ENCODE measurements around the gene TMEM156.
"Not testable (repeated sequence)": the region's sequence is repeated elsewhere in the genome, so short reads cannot be mapped to it uniquely, and the experiment has no call there.

TMEM156 gene

DNA sequence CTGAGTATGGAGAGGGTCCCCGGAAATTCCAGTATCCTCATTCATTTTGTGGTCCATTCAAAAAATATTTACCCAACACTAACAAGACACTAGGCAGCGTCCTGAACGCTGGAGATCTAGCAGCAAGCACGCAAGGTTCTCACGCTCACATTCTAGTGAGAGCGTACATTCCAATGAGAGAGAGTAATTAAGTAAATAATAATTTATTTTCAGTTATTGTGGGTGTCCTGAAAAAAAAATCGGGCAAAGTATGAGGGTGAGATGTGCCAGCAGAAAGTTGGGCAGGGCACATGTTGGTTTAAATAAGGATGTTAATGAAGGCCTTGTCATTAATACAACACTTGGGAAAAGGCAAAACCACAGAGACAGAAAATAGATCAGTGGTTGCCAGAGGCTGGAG is 4.0 kb upstream of the TMEM156 start:
- Histone ChIP-seq H3K4me2 (ENCODE audit: low read depth, low read length, poor library complexity, severe bottlenecking) (peak overlapping the region; percentile 54), H3K79me2 (ENCODE audit: insufficient read depth, low read length) (peaks cover 4% of the 10 kb centered on the region), H3K9me2 (replicated peaks; ENCODE audit: insufficient read depth, low read length) (no peaks in the 10 kb centered on the region), H2AFZ (ENCODE audit: low read depth, low read length, severe bottlenecking) (peak overlapping the region; percentile 97), H3K27ac (ENCODE audit: low read depth, low read length) (peak overlapping the region; percentile 70), H3K27me3 (ENCODE audit: low read length) (no peaks in the 10 kb centered on the region), H3K4me3 (ENCODE audit: insufficient read depth, low read length, poor library complexity, severe bottlenecking) (no peak overlapping the region), H4K20me1 (ENCODE audit: low read depth, low read length) (no peaks in the 10 kb centered on the region), H3K9ac (ENCODE audit: low read length) (0 out of 2 replicates have a peak overlapping the region, but pooled peaks have one; percentile 34), H3F3A (ENCODE audit: insufficient read depth) (peaks cover 63% of the 10 kb centered on the region), H3K9me3 (ENCODE audit: insufficient read depth, low read length) (no peaks in the 10 kb centered on the region), H3K36me3 (ENCODE audit: low read length) (no peaks in the 10 kb centered on the region)
- no peak for TF ChIP-seq EZH2phosphoT487 (conservative IDR thresholded peaks at IDR 0.05; ENCODE audit: low read length)
- TF ChIP-seq, protein P1, sequence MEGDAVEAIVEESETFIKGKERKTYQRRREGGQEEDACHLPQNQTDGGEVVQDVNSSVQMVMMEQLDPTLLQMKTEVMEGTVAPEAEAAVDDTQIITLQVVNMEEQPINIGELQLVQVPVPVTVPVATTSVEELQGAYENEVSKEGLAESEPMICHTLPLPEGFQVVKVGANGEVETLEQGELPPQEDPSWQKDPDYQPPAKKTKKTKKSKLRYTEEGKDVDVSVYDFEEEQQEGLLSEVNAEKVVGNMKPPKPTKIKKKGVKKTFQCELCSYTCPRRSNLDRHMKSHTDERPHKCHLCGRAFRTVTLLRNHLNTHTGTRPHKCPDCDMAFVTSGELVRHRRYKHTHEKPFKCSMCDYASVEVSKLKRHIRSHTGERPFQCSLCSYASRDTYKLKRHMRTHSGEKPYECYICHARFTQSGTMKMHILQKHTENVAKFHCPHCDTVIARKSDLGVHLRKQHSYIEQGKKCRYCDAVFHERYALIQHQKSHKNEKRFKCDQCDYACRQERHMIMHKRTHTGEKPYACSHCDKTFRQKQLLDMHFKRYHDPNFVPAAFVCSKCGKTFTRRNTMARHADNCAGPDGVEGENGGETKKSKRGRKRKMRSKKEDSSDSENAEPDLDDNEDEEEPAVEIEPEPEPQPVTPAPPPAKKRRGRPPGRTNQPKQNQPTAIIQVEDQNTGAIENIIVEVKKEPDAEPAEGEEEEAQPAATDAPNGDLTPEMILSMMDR (IDR thresholded peaks at IDR 0.05; ENCODE audit: insufficient read depth, low read length, poor library complexity, severe bottlenecking), result no peak

DNA sequence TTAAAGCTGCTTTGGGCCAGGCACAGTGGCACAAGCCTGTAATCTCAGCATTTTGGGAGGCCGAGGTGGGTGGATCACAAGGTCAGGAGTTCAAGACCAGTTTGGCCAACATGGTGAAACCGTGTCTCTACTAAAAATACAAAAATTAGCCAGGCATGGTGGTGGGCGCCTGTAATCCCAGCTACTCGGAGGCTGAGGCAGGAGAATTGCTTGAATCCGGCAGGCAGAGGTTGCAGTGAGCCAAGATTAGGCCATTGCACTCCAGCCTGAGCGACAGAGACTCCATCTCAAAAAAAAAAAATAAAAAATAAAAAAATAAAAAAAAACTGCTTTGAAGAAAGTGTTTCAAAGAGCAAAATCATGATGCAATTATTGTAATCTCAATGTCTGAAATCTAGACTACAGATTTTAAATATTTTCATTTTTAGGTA is 604 bp downstream of the TMEM156 start:
- H3K4me2 ChIP-seq (ENCODE audit: low read depth, low read length, poor library complexity, severe bottlenecking), result peak overlapping the region; percentile 99
- not testable (repeated sequence) for H3K36me3 ChIP-seq (ENCODE audit: low read length); H3K27me3 ChIP-seq (ENCODE audit: low read length); H3K9me2 ChIP-seq (replicated peaks; ENCODE audit: insufficient read depth, low read length); H2AFZ ChIP-seq (ENCODE audit: low read depth, low read length, severe bottlenecking); H4K20me1 ChIP-seq (ENCODE audit: low read depth, low read length); H3K9me3 ChIP-seq (ENCODE audit: insufficient read depth, low read length)
- peaks cover 77% of the 10 kb centered on the region for H3F3A ChIP-seq (ENCODE audit: insufficient read depth)
- peak overlapping the region; percentile 93 for H3K27ac ChIP-seq (ENCODE audit: low read depth, low read length)
- H3K79me2 ChIP-seq (ENCODE audit: insufficient read depth, low read length), result peaks cover 47% of the 10 kb centered on the region
- peak overlapping the region; percentile 66 for H3K9ac ChIP-seq (ENCODE audit: low read length)
- H3K4me3 ChIP-seq (ENCODE audit: insufficient read depth, low read length, poor library complexity, severe bottlenecking), result peak overlapping the region; percentile 73

DNA sequence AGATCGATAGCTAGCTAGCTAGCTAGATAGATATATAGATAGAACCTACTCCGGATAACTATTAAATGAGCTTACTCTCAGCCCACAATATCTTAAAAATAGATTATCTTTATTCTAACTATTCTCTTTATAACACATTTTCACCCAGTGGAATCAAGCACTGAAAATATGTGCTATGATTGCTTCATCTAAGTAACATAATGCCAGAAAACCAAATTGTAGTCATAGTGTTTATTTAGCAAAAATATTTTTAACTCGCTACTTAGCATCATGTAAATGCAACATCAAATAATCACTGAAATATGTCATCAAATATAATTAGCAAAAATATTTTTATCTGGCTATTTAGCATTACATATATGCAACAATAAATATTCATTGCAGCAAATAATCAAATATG is 1.5 kb downstream of the TMEM156 start:
- Histone ChIP-seq H3K9ac (ENCODE audit: low read length) (peak overlapping the region; percentile 66), H3K9me3 (ENCODE audit: insufficient read depth, low read length) (no peaks in the 10 kb centered on the region), H3K4me3 (ENCODE audit: insufficient read depth, low read length, poor library complexity, severe bottlenecking) (peak overlapping the region; percentile 73), H3K27ac (ENCODE audit: low read depth, low read length) (peak overlapping the region; percentile 93), H2AFZ (ENCODE audit: low read depth, low read length, severe bottlenecking) (no peak overlapping the region), H3K36me3 (ENCODE audit: low read length) (peaks cover 2% of the 10 kb centered on the region; the same call in 1 of the 2 replicates), H3K27me3 (ENCODE audit: low read length) (no peaks in the 10 kb centered on the region), H3F3A (ENCODE audit: insufficient read depth) (peaks cover 77% of the 10 kb centered on the region), H3K9me2 (replicated peaks; ENCODE audit: insufficient read depth, low read length) (no peaks in the 10 kb centered on the region), H4K20me1 (ENCODE audit: low read depth, low read length) (no peaks in the 10 kb centered on the region), H3K4me2 (ENCODE audit: low read depth, low read length, poor library complexity, severe bottlenecking) (peak overlapping the region; percentile 99), H3K79me2 (ENCODE audit: insufficient read depth, low read length) (peaks cover 56% of the 10 kb centered on the region)
- TF ChIP-seq, protein P1 (IDR thresholded peaks at IDR 0.05; ENCODE audit: insufficient read depth, low read length, poor library complexity, severe bottlenecking), result no peak
- TF ChIP-seq EZH2phosphoT487 (conservative IDR thresholded peaks at IDR 0.05; ENCODE audit: low read length), result no peak

DNA sequence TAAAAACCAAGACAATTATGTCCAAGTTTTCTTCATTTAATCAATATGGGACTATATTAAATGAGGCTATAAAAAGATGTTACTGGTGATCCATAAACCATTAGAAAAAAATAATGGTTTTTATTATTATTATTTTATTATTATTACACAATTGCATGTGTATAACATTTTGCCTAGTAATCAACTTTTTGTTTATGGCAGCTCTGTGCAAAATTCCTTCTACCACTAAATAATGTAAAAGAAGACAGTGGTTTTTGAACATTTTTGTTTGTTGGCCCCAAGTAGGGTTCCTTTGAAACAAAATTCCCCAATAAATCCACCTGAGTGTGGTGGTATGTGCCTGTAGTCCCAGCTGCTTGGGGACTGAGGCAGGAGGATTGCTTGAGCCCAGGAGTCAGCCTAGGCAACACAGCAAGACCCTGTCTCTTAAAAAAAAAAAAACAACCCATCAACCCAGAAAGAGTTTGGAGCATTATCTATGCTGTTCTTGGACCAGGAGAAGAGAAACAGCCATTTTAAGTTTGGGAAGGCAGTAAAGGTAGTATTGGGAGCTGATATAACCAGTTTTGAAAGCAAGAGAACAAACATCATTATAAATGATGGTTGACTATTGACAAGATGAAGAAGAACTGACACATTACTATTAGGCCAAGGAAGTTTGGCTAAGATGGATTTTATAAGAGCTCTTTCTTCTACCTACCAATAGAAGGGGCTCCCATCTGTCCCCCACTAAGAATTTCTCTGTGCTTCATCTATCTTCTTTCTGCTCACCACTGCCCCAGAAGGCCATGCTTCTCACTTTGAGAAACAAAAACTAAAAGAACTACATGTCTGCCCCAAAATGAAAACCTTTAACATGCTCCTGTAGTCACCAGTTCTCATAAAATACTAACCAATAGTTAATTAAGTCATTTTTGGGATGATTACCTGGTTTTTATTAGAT is 2.2 kb downstream of the TMEM156 start:
- Histone ChIP-seq H3K79me2 (ENCODE audit: insufficient read depth, low read length) (peaks cover 63% of the 10 kb centered on the region), H2AFZ (ENCODE audit: low read depth, low read length, severe bottlenecking) (no peak overlapping the region), H3F3A (ENCODE audit: insufficient read depth) (peaks cover 73% of the 10 kb centered on the region), H3K36me3 (ENCODE audit: low read length) (peaks cover 6% of the 10 kb centered on the region; the same call in 1 of the 2 replicates), H3K4me3 (ENCODE audit: insufficient read depth, low read length, poor library complexity, severe bottlenecking) (peak overlapping the region; percentile 73), H4K20me1 (ENCODE audit: low read depth, low read length) (no peaks in the 10 kb centered on the region), H3K9me2 (replicated peaks; ENCODE audit: insufficient read depth, low read length) (no peaks in the 10 kb centered on the region), H3K27ac (ENCODE audit: low read depth, low read length) (peak overlapping the region; percentile 93), H3K4me2 (ENCODE audit: low read depth, low read length, poor library complexity, severe bottlenecking) (peak overlapping the region; percentile 99), H3K27me3 (ENCODE audit: low read length) (no peaks in the 10 kb centered on the region), H3K9me3 (ENCODE audit: insufficient read depth, low read length) (no peaks in the 10 kb centered on the region), H3K9ac (ENCODE audit: low read length) (peak overlapping the region; percentile 66)
- TF ChIP-seq, protein P1 (IDR thresholded peaks at IDR 0.05; ENCODE audit: insufficient read depth, low read length, poor library complexity, severe bottlenecking), result peak; percentile 23
- no peak for TF ChIP-seq EZH2phosphoT487 (conservative IDR thresholded peaks at IDR 0.05; ENCODE audit: low read length)

Measured in SU-DHL-6 (cell line).